ENCODE measurements around the gene LY6G5C.
A peak's percentile ranks its signal among the peaks of the same experiment; 100 is the strongest.
"Not testable (repeated sequence)": the region's sequence is repeated elsewhere in the genome, so short reads cannot be mapped to it uniquely, and the experiment has no call there.

The LY6G5C gene

DNA sequence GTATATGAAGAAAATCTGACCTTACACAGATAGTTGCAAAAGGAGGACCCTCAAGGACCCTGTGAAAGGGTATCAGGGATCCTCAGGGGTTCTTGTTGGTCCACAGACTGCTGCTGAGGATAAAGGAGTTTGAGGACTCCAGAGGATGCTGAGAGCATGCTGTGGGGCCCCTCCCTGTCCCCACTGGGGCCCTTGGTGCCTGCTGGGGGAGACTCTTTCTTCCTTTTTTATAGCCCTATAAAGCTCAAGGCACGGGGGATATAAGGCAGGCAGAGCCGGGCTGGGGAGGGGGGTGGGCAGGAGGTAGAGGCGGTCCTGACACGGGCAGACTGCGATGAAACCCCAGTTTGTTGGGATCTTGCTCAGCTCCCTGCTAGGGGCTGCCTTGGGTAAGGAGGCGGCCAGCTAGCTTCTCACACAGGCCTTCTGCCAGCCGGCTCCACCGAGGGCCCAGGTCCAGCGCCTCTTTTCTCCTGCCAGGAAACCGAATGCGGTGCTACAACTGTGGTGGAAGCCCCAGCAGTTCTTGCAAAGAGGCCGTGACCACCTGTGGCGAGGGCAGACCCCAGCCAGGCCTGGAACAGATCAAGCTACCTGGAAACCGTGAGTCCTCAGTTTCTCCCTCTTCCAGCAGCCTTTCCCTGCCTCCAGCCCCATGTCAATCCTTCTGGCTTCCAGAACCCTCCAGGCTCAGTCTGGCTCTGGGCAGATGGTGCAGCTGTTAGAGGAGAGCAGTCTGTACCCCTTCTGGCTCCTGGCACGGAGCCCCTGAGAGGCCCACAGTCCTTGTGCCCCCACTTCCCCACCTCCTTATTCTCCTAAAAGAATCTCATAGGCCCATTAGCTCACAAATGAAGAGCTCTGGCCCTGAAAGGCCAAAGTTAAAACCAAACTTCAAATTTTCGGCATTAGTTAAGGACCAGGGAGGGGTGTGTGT, 34.4 kb upstream of the LY6G5C start, which contains the start of gene LY6G6D:
TSS of gene LY6G6D (plus strand) at position 327 of the 937 bp plus-strand sequence. CDS start at position 335, 8 bp downstream.
- no peak for DNase-seq (ENCODE audit: low spot score)

DNA sequence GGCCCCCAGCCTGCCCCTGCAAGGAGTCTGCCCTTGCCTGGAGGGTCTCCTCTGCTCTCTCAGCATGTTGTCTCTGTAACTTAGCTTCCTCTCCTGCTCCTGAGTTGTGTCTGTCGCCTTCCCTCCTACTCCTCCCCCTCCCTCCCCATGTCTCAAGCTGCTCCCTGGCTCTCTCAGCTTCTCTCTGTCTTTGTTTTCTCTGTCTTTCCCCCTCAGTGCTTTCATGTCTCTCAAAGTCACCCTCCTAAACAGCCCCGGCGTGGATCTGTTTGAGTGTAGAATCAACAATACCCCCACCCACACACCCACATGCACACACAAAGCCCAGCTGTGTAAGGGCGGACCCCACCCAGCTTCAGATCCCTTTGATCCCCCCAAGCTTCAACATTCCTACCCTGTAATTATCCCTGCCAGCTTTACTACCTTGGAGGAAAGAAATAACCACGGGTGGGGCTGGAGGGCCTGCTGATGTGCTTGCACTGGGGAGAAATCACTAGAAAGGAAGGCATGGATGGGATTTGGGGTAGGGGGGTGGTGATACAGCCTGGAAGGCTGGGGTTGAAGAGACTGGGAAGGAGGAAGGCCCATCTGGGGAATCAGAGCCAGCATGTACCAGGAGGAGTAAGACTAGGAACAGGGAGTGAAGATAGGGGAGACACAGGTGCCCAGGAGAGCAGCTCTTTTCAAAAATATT, 33.3 kb upstream of the LY6G5C start:
- DNase-seq (ENCODE audit: low spot score): peak; percentile 56

DNA sequence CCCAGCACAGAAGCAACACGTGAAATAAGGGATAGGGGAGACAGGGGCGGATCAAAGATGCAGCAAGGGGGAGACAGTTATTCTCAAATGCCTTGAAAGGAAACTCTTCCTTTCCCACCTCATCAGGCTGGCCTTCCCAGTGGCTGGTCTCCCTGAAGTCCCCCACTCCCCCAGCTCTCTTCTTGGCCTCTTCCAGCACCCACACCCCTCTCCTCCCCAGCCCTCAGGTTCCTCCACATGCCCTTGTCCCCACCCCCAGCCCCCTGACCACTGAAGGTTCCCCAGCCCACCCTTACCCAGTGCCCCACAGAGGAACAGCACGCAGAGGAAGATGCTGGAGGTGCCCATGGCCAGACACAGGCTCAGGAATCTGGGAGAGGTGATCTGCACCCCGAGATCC, 32.6 kb upstream of the LY6G5C start:
- DNase-seq (ENCODE audit: low spot score): no peak

DNA sequence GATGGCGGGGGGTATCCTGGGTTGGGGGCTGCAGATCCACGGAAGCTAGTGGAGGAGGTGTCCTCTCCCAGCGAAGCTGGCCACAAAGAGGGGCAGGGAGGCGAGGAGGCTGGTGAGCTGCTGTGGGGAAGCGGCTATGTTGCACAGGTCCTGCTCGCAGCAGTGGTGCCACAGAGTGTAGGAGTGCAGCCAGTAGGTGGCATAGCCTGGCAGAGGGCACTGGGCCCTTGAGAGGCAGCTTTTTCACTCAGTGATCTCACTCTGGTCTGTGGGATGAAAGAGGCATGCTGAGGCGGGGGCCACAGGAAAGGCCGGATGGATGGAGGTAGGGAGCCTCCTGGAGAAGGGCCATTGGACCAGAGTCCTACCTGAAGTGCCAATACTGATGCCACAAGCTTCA, 31.4 kb upstream of the LY6G5C start:
- DNase-seq (ENCODE audit: low spot score): no peak

DNA sequence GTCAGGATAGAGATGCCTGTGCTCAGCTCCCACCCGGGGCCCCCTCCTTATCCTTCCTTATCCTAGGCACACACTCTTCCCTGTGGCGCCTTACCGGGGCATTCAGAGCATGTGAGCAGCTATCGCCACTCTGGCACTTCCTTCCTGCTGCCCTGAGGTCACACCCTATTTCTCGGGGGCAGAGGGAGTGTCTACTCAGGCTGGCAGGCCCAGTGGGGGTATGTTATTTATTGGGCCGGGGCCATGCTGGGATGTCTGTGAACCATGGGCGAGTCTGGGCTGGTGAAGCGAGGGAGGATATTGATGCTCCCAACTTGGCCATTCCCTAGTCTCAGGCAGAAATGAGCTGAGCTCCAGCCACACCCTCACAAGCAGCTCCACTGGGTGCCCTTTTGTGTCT, 30.4 kb upstream of the LY6G5C start:
- no peak for DNase-seq (ENCODE audit: low spot score)

DNA sequence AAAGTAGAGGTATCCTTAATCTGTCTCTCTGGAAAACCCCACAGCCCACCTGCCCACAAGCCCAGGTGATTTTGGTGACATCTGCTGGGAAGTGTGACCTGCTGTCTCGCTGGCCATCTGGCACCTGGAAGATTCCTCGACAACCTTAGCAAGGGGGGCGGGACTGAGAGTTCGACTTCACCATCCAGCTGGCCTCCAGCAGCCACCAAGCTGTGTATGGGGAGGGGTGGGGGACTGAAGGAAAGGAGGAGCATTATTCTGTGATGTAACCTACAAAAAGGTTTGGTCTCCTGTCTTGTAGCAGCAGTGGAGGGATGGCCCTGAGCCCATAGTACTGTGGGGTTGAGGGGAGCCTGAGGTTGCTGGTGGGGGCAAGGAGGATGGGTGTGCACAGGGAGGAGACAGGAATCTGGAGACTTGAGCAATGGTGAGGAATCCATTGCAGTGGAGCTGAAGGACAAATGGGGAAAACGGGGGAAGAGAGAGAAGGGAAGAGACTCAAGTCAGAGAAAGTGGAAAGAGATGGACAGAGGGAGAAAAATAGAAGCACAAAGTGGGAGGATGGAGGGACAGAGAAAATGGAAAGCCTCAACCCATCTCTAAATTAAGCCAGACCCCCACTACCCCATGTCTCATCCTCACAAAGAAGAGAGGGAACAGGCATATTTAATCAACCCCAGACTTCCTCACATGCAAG, 29.8 kb upstream of the LY6G5C start:
- DNase-seq (ENCODE audit: low spot score): no peak

DNA sequence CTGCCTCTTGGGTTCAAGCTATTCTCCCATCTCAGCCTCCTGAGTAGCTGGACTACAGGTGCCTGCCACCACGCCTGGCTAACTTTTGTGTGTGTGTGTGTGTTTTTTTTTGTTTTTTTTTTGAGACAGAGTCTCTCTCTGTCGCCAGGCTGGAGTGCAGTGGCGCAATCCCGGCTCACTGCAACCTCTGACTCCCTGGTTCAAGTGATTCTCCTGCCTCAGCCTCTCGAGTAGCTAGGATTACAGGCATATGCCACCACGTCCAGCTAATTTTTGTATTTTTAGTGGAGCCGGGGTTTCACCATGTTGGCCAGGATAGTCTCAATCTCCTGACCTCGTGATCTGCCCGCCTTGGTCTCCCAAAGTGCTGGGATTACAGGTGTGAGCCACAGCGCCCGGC, 28.3 kb upstream of the LY6G5C start:
- not testable (repeated sequence) for DNase-seq (ENCODE audit: low spot score)

DNA sequence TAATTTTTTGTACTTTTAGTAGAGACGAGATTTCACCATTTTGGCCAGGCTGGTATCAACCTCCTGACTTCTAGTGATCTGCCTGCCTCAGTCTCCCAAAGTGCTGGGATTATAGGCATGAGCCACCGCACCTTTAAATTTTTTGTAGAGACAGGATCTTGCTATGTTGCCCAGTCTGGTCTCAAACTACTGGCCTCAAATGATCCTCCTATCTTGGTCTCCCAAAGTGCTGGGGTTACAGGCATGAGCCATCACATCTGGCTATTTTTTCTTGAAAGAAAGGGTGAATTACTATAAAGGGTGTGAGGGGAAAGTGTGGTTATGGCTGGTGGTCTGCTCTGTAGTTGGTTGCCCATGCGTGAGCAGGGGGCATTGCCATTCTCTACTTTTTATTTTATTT, 27.4 kb upstream of the LY6G5C start:
- DNase-seq (ENCODE audit: low spot score): no peak

DNA sequence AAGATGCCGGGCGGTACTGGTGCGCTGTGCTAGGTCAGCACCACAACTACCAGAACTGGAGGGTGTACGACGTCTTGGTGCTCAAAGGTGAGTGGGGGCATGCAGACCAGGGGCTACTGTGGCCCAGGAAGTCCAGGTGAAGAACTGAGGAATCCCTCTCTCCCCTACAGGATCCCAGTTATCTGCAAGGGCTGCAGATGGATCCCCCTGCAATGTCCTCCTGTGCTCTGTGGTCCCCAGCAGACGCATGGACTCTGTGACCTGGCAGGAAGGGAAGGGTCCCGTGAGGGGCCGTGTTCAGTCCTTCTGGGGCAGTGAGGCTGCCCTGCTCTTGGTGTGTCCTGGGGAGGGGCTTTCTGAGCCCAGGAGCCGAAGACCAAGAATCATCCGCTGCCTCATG, 26.8 kb upstream of the LY6G5C start:
- no peak for DNase-seq (ENCODE audit: low spot score)

DNA sequence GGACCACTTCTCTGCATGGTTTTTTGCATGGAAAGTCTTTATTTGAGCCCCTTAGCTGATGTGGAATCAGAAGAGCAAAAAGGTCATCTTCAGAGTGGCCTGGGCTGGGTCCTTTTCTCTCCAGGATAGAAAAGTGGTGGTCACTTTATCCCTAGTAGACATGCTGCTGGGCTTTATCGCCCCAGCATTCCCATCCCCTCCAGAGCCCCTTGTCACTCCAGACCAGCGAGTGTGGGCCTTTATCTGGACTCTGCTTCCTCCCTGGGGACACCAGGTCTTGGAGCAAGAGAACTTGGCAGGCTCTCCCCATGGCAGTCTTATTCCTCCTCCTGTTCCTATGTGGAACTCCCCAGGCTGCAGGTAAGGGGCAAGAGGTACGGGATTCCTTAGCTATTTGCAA, 25.7 kb upstream of the LY6G5C start, which contains the start of gene LY6G6F:
TSS of gene LY6G6F (plus strand) at position 268 of the 400 bp plus-strand sequence. CDS start at position 309, 41 bp downstream.
- no peak for DNase-seq (ENCODE audit: low spot score)

DNA sequence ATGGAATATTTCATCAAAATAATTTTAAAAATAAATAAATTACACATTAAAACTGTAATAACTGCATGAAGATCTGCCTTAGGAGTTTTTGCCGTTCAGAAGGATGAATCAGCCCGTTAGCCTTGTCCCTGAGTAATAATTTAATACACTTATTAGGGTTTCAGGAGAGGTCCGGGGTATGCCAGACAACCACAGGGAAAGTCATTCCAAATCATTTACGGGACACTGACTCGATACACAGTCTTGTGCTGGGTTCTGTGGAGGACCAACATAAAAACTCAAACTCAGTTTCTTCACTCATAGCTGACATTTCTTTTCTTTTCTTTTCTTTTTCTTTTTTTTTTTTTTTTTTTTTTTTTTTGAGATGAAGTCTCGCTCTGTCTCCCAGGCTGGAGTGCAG, 25.1 kb upstream of the LY6G5C start:
- DNase-seq (ENCODE audit: low spot score): no peak

DNA sequence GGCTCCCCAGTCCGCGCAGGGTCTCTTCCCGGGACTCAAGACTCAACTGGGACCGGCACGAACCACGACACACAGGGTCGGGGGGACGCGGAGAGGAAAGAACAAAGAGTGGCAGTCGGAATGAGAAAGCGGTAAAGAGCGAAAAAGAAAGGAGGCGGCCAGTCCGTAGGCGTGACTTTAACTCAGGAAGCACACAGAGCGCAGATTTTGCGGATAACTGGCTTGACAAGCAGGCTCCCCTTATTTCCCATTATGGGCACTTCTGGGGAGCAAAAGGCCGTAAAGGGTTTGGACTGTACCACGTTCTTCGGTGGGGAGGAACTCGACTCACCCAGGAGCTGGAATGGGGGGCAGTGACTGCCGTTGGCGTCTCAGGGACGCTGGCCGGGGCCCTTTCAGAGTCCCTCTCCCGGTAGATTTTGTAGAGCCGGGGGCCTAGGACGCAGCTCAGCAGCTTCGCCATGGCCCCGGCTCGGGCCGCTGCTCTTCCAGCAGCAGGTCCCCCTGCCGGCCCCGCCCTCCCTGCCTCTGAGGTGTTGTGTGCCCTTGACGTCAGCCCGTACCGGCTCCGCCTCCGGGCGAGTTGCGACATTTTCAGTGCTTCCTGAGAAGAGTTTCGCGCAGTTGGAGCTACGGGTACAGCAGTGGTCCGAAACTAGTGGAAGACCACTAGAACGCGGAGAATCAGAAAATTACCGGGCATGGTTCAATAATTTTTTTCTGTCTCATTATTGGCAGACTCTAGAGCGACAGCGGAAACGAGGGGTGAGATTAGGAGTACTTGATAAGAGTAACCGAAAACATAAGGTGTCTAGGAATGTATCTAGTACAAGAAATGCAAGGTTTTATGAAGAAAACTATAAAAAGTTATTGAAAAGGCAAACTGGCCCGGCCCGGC, 22.2 kb upstream of the LY6G5C start, which contains the start of gene ABHD16A:
TSS of gene ABHD16A (minus strand) at position 506 of the 898 bp plus-strand sequence. CDS start at position 463, 43 bp downstream.
- DNase-seq (ENCODE audit: low spot score): peak; percentile 100

DNA sequence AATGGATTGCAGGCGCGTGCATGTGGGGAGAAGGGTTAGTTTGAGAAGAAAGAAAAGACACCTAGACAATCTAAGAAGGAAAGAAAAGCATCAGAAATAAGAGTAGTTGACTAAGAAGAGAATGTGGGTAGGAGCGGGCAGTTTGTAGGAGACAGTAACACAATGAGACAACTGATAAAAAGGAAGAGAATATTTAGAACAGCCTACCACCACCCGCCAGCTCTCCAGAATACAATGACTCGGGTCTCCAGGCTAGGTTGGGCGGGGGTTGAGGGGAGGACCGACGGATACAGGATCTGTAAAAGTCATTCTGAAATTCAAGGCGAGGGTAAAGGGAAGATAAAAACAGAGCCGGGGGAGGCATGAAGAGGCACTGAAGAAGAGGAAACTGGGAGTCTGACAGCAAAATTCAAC, 21.5 kb upstream of the LY6G5C start:
- peak; percentile 54 for DNase-seq (ENCODE audit: low spot score)

DNA sequence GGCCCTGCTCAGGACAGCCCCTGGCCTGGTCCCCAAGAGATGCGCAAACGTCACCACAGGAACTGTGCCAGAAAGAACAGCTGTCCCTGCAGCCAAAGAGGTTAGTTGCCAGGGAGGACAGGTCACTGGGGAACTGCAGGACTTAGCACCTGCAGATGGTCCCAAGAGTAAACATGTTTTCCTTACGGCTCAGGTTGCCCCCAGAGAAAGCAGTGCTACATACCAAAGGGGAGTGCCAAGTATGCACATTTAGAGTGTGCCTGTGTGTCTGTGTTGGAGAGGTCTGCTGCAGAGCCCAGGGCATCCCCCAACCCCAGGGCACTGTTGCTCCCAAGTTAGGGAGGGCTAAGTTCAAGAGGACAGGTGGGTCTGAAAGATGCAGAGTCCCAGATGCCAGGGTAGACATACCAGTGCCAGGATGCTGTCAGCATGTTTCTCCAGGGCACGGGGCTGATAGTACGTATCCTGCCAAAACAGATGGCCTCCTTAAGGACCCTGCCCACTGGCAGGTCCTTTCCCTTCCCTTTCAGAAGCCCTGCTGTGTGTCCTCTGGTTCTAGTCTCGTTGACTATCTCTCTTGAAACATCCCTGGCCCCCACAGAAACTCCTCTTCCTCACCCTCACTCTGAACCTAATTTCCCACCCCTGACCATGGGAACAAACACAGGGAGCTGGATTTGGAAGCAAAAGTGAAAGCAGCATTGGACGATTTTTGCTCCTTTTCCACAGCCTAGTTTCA, 21.0 kb upstream of the LY6G5C start:
- no peak for DNase-seq (ENCODE audit: low spot score)

DNA sequence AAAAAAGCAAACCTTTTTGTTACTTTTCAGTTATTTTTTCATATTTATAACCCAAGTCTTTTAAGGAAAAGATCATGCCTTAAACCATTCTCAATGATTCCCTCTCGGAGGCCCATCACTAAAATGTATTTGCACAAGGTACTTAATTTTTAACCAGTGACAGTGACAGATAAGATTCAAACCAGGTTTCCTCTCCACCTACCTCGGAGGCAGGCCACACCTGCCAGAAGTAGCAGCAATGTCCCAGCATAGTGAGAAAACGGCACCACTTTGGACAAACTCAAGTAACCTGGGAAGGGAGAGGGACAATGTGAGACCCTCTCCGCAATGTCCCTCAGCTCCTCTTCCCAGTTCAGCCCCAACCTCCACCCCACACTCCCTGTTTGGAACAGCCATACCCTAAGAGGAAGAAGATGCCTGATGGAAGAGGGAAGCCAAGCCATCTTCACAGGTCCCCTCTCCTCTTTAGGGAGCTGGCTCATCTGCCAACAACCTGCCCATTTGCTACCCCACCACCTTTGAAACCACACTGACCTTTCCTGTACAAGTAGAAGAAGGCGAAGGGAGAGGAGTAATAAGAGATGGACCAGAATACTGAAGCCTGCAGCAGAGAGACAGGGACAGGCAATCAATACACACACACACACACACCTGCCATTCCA, 20.0 kb upstream of the LY6G5C start:
- DNase-seq (ENCODE audit: low spot score): no peak

DNA sequence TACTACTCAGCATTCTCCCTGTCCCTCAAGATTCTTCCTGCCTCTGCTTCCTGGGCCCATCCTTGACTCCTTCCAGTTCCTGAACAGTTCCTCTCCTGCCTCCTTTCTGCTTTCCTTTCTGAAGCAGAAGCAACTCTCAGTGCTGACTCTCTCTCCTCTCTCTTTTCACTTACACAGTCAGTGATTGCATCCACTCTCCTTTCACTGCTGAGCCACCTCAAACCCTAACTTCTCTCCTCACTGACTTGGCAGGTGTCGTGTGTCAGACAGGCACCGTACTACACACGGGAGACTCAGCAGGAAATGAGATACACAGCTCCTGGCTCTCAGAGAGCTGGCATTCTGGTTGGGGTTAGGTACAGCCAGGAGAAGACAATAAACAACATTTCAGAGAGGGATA, 16.7 kb upstream of the LY6G5C start:
- no peak for DNase-seq (ENCODE audit: low spot score)

DNA sequence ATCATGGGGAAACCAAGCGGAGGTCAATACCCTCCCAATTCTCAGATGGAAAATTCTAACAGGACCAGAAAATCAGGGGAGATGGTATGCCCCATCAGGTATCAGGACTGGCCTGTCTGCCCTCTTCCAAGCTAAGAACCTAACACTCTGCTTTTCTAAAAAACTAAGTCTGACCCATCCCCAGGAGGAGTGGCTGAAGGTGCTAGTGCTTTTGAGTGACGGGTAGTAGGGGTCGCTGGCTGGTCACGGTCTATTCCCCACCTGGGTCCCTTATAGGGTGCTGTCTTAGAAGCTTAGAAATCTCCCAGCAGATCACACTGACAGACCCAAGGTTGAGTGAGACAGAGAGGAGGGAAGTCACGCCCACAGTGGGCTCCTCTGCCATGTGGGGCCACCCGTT, 12.7 kb upstream of the LY6G5C start:
- DNase-seq (ENCODE audit: low spot score): no peak

DNA sequence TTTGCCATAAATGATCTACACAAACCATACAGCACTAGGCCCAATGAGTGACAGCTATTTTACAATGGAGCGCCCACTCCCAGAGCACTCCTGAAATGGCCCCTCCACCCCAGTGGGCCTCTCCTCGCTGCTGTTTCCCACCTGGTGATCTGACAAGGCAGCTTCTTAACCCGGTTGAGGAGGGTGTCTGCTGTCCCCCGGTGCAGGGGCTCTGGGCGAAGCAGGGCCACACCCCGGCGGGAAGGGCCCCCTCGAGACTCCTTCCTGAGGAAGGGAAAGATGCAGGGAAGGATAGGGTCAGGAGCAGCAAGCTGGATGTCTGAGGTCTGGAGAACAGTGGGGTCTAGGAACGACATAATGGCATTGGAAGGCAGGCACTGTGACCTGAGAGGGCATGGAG, 12.0 kb upstream of the LY6G5C start:
- DNase-seq (ENCODE audit: low spot score): no peak

DNA sequence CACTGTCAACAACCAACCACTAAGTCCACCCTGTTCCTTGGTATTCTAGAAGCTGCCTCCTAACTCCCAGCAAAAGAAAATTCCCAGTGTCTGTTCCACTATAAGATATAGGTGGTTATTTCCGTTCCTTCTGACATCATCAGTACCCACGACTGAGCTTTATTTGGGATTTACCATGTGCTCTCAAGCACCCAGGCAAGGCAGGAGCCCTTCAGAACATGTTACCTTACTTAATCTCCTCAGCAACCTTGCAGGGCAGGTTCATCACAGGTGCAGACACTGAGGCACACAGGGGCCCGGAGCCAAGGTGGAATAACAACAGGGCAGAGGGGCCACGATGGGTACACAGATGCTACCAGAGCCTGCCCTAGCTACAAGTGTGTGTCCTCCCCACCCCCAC, 11.5 kb upstream of the LY6G5C start:
- DNase-seq (ENCODE audit: low spot score): no peak

DNA sequence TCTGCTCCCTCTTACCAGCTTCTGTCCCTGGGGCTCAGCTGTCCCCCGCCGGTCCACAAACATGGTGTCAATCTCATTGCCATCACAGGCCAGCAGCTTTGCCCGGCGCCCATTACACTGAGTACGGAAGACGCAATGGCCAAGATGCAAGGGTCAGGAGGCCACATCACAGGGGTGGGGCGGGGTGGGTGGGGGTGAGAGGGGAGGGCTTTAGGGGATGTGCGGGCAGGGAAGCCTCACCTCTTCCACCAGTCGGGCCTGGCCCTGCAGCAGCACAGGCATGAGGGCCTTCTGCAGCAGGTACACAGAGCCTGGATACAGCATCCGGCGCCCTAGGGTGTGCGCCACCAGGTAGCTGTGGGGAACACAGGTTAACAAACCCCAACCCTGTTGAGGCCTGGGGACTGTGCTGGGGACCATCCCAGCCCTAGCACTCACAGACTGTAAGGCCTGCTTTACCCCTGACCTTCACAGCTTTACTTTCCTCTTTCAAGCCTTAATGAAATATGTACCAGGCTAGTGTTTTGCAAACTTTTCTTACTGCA, 10.8 kb upstream of the LY6G5C start:
- no peak for DNase-seq (ENCODE audit: low spot score)
